ENCODE results near the gene XPO6.

GRCh38 chr16:28130099-28131088 lies 81.4 kb downstream of the XPO6 start:
- TF ChIP-seq CTCF (optimal IDR thresholded peaks at IDR 0.05 in 1 of 3, IDR thresholded peaks at IDR 0.05 in 1 of 3, conservative IDR thresholded peaks at IDR 0.05 in 1 of 3; ENCODE audit: extremely low read depth in 1 of 3, insufficient read depth in 2 of 3, low read length in 3 of 3) (no peak), EZH2 (IDR thresholded peaks at IDR 0.05; ENCODE audit: low read length) (no peak)
